ENCODE results near the gene PCDH1.

The PCDH1 gene

GRCh38 chr5:141812512-141812911 lies 65.7 kb downstream of the PCDH1 start:
- H3K9me3 ChIP-seq (ENCODE audit: low read length), result no peaks in the 10 kb centered on the region
- H3K9ac ChIP-seq (ENCODE audit: low read length), result no peak overlapping the region
- no peaks in the 10 kb centered on the region for H3K79me2 ChIP-seq (ENCODE audit: insufficient read depth, low read length)
- no peak overlapping the region for H3K4me3 ChIP-seq (ENCODE audit: low read depth, low read length, poor library complexity, severe bottlenecking)
- no peaks in the 10 kb centered on the region for H3K9me2 ChIP-seq (ENCODE audit: low read depth, low read length)
- no peaks in the 10 kb centered on the region for H3K4me1 ChIP-seq (ENCODE audit: insufficient read depth, low read length, severe bottlenecking)
- TF ChIP-seq, protein P1, sequence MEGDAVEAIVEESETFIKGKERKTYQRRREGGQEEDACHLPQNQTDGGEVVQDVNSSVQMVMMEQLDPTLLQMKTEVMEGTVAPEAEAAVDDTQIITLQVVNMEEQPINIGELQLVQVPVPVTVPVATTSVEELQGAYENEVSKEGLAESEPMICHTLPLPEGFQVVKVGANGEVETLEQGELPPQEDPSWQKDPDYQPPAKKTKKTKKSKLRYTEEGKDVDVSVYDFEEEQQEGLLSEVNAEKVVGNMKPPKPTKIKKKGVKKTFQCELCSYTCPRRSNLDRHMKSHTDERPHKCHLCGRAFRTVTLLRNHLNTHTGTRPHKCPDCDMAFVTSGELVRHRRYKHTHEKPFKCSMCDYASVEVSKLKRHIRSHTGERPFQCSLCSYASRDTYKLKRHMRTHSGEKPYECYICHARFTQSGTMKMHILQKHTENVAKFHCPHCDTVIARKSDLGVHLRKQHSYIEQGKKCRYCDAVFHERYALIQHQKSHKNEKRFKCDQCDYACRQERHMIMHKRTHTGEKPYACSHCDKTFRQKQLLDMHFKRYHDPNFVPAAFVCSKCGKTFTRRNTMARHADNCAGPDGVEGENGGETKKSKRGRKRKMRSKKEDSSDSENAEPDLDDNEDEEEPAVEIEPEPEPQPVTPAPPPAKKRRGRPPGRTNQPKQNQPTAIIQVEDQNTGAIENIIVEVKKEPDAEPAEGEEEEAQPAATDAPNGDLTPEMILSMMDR (IDR thresholded peaks at IDR 0.05; ENCODE audit: low read length), result no peak
- TF ChIP-seq EZH2 (IDR thresholded peaks at IDR 0.05; ENCODE audit: borderline replicate concordance, low read length), result no peak
- H3K27me3 ChIP-seq (ENCODE audit: insufficient read depth, low read length), result no peaks in the 10 kb centered on the region
- H3K4me2 ChIP-seq (ENCODE audit: low read length), result no peak overlapping the region
- H2AFZ ChIP-seq (ENCODE audit: low read length), result no peak overlapping the region
- H3K27ac ChIP-seq (ENCODE audit: low read depth, low read length, poor library complexity, severe bottlenecking), result no peak overlapping the region
- no peaks in the 10 kb centered on the region for H3F3A ChIP-seq (ENCODE audit: insufficient read depth, low read length)
- no peaks in the 10 kb centered on the region for H3K36me3 ChIP-seq (ENCODE audit: insufficient read depth, low read length)
- no peaks in the 10 kb centered on the region for H4K20me1 ChIP-seq (ENCODE audit: insufficient read depth, low read length)

DNA sequence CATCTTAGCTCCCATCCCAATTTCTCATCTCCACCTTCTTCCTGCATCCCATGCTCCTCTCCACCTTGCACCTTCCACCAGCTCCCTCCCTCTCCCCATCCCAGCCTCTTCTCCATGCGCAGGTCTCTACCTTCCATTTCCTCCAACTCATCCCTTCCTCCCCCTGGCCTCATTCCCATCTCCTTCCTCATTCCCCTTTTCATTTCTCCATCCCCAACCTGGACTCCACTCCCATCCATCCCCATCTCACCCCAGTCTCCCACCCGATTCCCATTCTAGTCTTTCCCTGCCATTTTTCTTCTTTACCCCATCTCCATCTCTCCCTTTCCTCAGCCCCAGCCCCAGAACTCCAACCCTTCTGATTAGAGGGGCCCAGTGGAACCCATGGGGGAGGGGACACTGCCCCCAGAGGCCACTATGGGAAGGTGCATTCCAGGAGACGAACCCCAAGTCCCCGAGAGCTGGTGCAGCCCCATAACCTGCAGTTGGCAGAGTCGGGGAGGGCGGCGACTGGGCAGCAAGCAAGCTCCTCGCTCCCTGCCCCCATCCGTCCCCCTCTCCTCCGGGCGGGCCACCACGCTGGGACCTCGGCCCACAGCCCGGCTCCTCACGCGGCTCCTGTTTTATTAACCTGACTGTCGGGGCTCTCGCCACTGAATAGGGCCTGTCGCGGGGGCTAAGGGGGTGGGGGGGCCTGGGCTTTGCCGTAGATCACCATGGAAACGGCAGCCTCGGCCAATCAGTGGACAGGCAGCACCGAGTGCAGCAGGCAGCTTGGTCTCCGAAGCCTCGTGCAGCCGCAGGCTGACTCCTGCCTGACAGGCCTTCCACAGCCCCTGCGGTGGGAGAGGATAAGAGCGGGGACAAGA lies 66.7 kb downstream of the PCDH1 start:
- H2AFZ ChIP-seq (ENCODE audit: low read length), result no peak overlapping the region
- no peak overlapping the region for H3K4me3 ChIP-seq (ENCODE audit: low read depth, low read length, poor library complexity, severe bottlenecking)
- H3K4me2 ChIP-seq (ENCODE audit: low read length), result no peak overlapping the region
- H3K79me2 ChIP-seq (ENCODE audit: insufficient read depth, low read length), result no peaks in the 10 kb centered on the region
- TF ChIP-seq, protein P1 (IDR thresholded peaks at IDR 0.05; ENCODE audit: low read length), result peak; percentile 61
- no peak for TF ChIP-seq EZH2 (IDR thresholded peaks at IDR 0.05; ENCODE audit: borderline replicate concordance, low read length)
- H3F3A ChIP-seq (ENCODE audit: insufficient read depth, low read length), result no peaks in the 10 kb centered on the region
- H4K20me1 ChIP-seq (ENCODE audit: insufficient read depth, low read length), result no peaks in the 10 kb centered on the region
- H3K27ac ChIP-seq (ENCODE audit: low read depth, low read length, poor library complexity, severe bottlenecking), result no peak overlapping the region
- H3K9me3 ChIP-seq (ENCODE audit: low read length), result no peaks in the 10 kb centered on the region
- H3K9me2 ChIP-seq (ENCODE audit: low read depth, low read length), result no peaks in the 10 kb centered on the region
- H3K27me3 ChIP-seq (ENCODE audit: insufficient read depth, low read length), result no peaks in the 10 kb centered on the region
- no peaks in the 10 kb centered on the region for H3K4me1 ChIP-seq (ENCODE audit: insufficient read depth, low read length, severe bottlenecking)
- H3K36me3 ChIP-seq (ENCODE audit: insufficient read depth, low read length), result no peaks in the 10 kb centered on the region
- no peak overlapping the region for H3K9ac ChIP-seq (ENCODE audit: low read length)

GRCh38 chr5:141810702-141811101 lies 67.5 kb downstream of the PCDH1 start:
- H3K27ac ChIP-seq (ENCODE audit: low read depth, low read length, poor library complexity, severe bottlenecking), result no peak overlapping the region
- no peaks in the 10 kb centered on the region for H3K36me3 ChIP-seq (ENCODE audit: insufficient read depth, low read length)
- no peaks in the 10 kb centered on the region for H4K20me1 ChIP-seq (ENCODE audit: insufficient read depth, low read length)
- no peaks in the 10 kb centered on the region for H3K27me3 ChIP-seq (ENCODE audit: insufficient read depth, low read length)
- H3K9ac ChIP-seq (ENCODE audit: low read length), result no peak overlapping the region
- no peak overlapping the region for H2AFZ ChIP-seq (ENCODE audit: low read length)
- H3F3A ChIP-seq (ENCODE audit: insufficient read depth, low read length), result no peaks in the 10 kb centered on the region
- H3K4me3 ChIP-seq (ENCODE audit: low read depth, low read length, poor library complexity, severe bottlenecking), result no peak overlapping the region
- no peak overlapping the region for H3K4me2 ChIP-seq (ENCODE audit: low read length)
- no peaks in the 10 kb centered on the region for H3K9me3 ChIP-seq (ENCODE audit: low read length)
- H3K9me2 ChIP-seq (ENCODE audit: low read depth, low read length), result no peaks in the 10 kb centered on the region
- H3K79me2 ChIP-seq (ENCODE audit: insufficient read depth, low read length), result no peaks in the 10 kb centered on the region
- TF ChIP-seq, protein P1 (IDR thresholded peaks at IDR 0.05; ENCODE audit: low read length), result no peak
- no peak for TF ChIP-seq EZH2 (IDR thresholded peaks at IDR 0.05; ENCODE audit: borderline replicate concordance, low read length)
- no peaks in the 10 kb centered on the region for H3K4me1 ChIP-seq (ENCODE audit: insufficient read depth, low read length, severe bottlenecking)

Data from OCI-LY1 (cell line).